Frontal cortex (tissue), 4 donors: ENCODE data around the gene PDPR. TPM values are rescaled to one million over a fixed set of nuclear protein-coding genes. Genes with fewer than 3 reads are reported as not detected.
"Not testable (repeated sequence)": the region's sequence is repeated elsewhere in the genome, so short reads cannot be mapped to it uniquely, and the experiment has no call there.

ENCODE experiments used
- DNase-seq, 2 donors: peaks; one replicate each; pipeline ENCODE4 v3.0.0; 2012; ENCODE audit warnings: low spot score in 2 of 2
- FAIRE-seq: peaks from 2 replicates; lab custom pipeline; 2012; peaks lifted over from hg19 to GRCh38; lab: Jason Lieb, UNC
- total RNA-seq: library from RNA; depleted of rRNA; stranded (reverse); fragments of >200 nt; gene quantifications from one replicate; pipeline ENCODE4 v1.2.3, GENCODE V29; 2014
- donor health status: control.
- donor health status: control.
- donor health status: control.

The PDPR gene
- total RNA-seq = 8.6 TPM

- FAIRE-seq = not testable (repeated sequence)
- DNase-seq = peak; percentile 75 to 78
These were observed at the start of gene PDPR for GRCh38 chr16:70113982-70114826. Gene PDPR, plus strand, starts transcription at chr16:70114332. Its CDS starts 6,161 bp downstream, at chr16:70120493.

DNA sequence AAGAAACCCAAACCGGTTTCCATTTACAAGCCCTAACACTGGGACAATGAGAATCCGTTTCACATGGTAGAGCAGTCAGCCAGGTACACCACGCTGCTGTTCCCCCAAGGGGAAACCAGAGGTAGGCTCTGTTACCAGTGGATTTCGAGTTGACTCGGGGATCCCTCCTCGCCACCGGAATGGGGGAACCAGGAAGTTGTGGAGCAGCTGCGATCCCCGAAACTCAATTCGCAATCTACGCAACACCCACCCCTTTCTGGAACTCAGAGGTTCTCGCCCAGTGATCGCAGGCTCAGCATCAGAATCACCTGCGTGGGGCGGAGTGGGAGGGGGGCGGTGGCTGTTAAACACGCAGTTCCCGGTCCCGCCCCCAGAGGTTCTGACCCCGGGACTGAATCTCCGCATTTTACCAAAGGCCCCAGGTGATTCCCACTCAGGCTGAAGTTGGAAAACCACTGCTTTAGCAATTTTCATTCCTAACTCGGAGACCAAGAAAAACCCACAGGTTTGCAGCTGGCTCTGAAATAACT lies 49.2 kb upstream of the PDPR start:
- peak in 1 of 2 donors; percentile 16 for DNase-seq
- FAIRE-seq = not testable (repeated sequence)

DNA sequence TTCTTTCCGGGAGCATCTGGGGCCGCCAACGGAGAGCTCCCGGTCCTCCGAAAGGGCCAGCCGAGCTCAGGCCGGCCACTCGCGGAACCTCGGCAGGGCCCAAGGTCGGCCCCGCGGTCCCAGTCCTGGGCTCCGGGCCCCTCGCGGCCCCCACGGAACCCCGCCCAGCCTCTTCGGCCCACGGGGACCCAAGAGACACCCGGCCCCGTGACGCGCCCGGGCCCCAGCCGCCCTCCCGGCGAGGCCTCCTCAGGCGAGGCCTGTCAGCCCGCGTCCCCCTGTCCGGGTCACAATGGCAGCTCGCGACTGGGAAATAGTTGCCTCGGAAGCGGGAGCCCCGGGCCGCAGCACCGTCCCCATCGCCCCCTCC lies 48.8 kb upstream of the PDPR start:
- FAIRE-seq, DNase-seq: not testable (repeated sequence)

DNA sequence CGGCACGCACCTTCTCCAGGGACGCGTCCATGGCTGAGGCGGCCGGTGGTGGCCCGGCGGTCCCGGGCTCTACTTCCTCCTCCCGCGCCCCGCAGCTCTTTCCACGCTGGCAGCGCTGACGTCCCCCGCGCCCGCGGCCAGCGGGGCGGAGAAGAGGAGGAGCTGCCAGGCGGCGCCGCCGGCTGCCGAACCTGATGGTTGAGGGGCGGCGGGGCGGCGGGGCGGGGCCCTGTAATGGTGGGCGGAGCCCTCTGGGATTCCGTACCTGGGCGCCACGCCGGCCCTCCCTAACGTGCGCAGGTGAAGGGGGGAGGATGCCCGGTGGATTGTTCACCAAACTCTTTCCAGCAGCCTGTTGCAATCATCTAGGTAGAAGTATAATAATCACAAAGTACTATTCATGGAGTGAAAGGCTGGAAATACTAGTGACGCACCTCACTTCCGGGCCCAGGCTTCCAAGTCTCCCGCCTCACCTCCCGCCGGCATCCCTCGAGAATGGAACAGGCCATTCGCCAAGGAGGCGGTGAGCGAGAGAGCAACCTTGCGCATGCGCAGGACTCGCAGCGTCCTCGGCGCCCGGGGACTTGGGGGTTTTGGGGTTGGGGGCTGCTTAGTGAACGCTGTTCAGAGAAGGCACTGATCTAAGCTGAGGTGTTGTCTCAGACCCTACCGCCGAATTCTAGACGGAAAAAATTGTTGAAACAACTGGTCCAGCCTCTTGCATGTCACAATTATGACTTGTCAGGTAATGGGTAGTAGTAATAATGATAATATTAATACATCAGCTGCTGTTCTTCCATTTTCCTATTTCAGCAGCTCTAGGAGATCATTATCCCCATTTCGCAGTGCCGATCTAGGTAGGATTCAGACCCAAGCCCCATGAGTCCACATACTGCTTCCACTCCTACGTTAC lies 48.1 kb upstream of the PDPR start:
- DNase-seq = peak; percentile 79 to 83
- FAIRE-seq = not testable (repeated sequence)

DNA sequence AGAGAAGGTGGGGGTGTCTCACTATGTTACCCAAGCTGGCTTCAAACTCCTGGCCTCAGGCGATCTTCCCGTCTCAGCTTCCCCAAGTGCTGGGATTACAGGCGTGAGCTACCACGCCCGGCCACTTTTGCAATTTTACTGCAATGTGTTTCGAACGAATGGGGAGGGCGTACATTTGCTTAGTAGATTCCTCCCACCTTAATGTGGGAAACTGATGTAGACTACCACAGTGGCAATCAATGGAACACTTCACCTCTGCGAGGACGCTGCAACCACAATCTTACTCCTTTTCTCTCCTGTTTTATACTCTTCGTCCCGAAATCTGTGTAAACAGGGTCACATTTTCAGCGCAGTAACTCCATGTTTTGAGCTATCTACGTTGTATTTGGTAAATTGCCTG lies 47.4 kb upstream of the PDPR start:
- not testable (repeated sequence) for FAIRE-seq, DNase-seq

DNA sequence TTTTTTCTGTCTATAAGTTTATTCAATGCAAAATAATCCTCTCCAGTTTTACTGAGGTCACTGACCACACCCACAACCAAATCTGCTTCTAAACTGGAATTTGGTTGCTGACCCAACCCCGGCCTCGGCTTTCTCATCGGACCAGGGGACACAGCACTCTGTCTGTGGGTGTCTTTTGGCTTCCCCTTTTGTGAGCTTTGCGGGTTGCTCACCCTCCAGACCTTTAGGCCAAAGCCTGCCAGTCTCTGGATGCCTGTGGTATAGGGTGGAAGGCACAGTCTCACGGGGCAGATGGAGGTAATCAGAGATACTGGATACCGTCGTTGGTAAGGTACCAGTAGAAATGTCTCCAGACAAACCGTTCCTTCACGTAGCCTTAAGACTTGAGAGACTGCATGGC lies 35.1 kb upstream of the PDPR start:
- DNase-seq = not testable (repeated sequence)

GRCh38 chr16:70081219-70081618 lies 32.9 kb upstream of the PDPR start:
- DNase-seq, FAIRE-seq: not testable (repeated sequence)

More for the DNA sequence above, 35.1 kb upstream of the PDPR start:
- not testable (repeated sequence) for FAIRE-seq

DNA sequence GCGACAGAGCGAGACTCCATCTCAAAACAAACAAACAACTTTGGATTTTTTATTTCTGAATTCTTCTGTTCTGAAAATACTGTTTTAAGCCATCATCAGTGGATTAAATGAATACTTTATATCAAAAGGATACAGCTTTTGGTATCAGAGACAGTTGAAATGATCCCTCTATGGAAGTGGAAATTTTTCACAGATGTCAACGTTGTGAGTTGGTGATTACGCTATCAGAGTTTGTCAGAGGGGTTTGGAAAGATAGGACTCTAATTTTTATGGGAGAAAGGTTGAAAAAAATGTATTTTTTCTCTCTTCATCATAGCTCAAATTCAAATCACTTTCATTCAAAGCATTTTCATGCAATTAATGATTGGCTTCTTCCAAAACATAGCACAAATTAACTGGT lies 30.2 kb upstream of the PDPR start:
- not testable (repeated sequence) for FAIRE-seq, DNase-seq

DNA sequence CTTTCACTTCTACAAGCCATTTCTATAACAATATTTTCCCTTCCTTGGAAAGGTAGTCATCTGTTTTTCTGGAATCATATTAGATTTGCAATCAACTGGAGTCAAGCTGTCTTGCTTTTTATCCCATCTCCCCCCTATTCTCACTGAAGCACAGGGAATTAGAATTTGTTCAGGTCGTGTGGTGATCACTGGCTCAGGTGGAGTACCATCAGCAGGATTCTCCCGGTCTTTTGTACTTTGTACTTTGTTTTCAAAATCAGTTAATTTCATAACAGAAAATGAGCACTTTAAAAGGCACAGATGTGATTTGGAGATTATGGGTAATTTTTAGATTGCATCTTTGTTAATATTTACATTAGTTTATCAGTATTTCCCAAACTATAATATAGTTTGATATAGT lies 26.0 kb upstream of the PDPR start:
- not testable (repeated sequence) for FAIRE-seq, DNase-seq

DNA sequence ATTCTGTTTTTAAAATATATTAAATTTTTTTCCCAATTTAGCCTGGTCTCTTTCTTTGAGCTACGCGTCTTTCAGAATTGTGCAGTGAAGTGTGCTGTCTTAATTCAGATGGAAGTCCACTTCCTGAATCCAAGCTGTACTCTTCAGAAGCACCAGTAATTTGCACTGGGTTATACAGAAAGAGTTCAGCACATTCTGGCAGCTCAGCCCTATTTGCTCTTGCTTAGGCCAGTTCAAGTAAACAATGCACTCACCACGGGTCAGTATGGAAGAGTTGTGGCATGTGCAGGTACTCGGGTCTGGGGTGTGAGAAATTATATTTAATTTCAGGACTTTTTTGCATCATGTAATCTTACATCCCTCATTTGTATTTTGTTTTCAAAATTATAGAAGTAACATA lies 25.3 kb upstream of the PDPR start:
- DNase-seq, FAIRE-seq: not testable (repeated sequence)

DNA sequence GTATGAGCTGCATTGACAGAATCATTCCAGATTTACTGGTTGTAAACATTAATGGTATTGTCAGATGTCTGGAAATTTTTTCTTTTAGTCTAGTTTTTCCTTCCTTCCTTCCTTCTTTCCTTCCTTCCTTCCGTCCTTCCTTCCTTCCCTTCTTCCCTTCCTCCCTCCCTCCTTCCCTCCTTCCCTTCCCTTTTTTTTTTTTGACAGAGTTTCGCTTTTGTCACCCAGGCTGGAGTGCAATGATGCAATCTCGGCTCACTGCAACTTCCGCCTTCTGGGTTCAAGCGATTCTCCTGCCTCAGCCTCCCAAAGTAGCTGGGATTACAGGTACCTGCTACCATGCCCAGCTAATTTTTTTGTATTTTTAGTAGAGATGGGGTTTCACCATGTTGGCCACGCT lies 24.8 kb upstream of the PDPR start:
- not testable (repeated sequence) for DNase-seq, FAIRE-seq

DNA sequence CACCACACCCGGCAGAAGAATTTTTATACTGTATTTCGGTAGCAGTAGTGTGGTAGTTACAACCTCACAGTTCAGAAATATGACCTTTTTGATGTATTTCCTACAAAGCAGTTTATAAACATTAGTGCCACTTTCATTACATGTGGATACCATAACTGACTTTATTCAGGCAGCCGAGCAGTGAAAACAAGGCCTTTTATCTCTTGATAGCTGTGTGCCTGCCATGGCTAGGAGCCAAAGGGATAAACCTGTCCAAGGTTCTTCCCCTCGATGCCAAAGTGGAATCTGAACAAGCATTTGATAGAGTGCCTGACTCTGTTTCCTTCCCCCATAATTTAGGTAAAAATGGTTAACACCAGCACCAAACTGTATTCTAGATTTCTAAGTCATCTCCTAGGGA lies 23.0 kb upstream of the PDPR start:
- not testable (repeated sequence) for FAIRE-seq, DNase-seq

DNA sequence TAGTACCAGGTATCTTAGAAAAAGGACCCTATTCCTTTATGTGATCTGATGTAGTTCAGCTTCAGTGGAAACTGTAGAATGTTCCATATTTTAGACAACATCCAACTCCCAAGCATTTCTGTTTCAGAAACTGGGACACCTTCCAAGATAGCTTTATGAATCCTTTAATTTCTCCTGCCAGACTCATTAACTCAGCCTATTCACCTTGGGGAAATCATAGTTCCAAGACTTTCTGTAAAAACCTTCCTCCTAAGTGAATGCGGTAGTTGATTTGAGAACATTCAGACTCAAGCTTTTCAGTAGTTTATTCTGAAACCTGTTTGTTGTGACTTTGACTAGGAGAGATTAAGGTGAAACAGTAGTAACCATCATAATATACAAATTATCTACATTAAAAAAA lies 20.0 kb upstream of the PDPR start:
- not testable (repeated sequence) for DNase-seq, FAIRE-seq

- not testable (repeated sequence) for DNase-seq, FAIRE-seq
These were observed 4.4 kb upstream of the PDPR start for GRCh38 chr16:70109583-70110279.

- not testable (repeated sequence) for DNase-seq, FAIRE-seq
These were observed 2.0 kb upstream of the PDPR start for GRCh38 chr16:70112162-70112561.

GRCh38 chr16:70113599-70113981 lies 542 bp upstream of the PDPR start:
- DNase-seq, FAIRE-seq: not testable (repeated sequence)

- DNase-seq, FAIRE-seq: not testable (repeated sequence)
These were observed 4.2 kb downstream of the PDPR start for GRCh38 chr16:70118354-70118753.

DNA sequence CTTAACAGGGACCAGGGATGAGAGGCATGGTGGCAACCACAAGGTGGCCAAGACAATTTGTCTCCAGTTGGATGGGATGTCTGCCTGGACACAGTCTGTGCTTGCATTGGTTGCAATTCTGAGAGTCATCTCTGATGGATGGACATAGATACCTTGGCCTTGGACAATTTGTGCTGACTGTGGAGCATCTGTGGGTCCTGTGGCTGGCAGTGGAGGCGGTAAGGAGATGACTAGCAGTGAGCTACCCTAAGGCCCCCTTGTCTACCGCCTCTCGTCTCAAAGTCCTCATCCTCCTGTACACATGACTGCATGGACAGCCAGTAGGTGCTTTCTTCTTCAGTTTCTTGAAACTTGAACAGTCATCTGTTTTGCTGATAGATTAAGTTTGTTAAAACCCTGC lies 4.6 kb downstream of the PDPR start:
- DNase-seq, FAIRE-seq: not testable (repeated sequence)

DNA sequence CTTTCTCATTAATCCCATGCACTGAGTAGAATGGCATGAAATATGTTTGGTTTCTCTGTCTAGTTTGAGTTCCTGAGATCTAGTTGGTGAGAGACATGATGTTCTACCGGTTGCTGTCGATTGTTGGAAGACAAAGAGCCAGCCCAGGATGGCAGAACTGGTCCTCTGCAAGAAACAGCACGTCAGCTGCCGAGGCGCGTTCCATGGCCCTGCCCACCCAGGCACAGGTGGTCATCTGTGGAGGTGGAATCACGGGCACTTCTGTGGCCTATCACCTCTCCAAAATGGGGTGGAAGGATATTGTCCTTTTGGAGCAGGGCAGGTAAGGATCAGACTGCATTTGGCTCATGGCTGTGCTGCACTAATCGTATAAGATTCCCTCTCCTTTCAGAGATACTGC lies 6.3 kb downstream of the PDPR start:
- DNase-seq, FAIRE-seq: not testable (repeated sequence)
